CD8-positive, alpha-beta memory T cell (primary cell): ENCODE data around the gene MOGAT2. TPM values are rescaled to one million over a fixed set of nuclear protein-coding genes. Genes with fewer than 3 reads are reported as not detected.

Source experiments
- CTCF ChIA-PET: fragments of 350-600 bp; sonication (Branson Sonifier 250); formaldehyde crosslinking; loops from one replicate; lab custom pipeline; 2021; ENCODE audit warnings: antibody characterized with exemption; lab: Charles Lee
- POLR2A ChIA-PET: fragments of 350-600 bp; sonication (Branson Sonifier 250); formaldehyde crosslinking; loops from one replicate; lab custom pipeline; 2021; ENCODE audit warnings: antibody characterized with exemption; lab: Charles Lee
- DNase-seq, 5 donors: peaks; one replicate each; pipeline versions ENCODE4 v3.0.0 to v3.0.0-alpha.2; 2020 to 2022; ENCODE audit warnings: mixed read lengths in 1 of 5
- H3K27ac ChIP-seq: one replicate; pipeline ENCODE4 v1.7.0; 2013; ENCODE audit warnings: low read depth, mild to moderate bottlenecking, low read length, moderate library complexity
- H3K27me3 ChIP-seq: 2 replicates; pipeline ENCODE4 v1.7.0; 2013; ENCODE audit warnings: low read length, mild to moderate bottlenecking; ENCODE audit not compliant: insufficient read depth, poor library complexity, severe bottlenecking
- H3K36me3 ChIP-seq: 2 replicates; pipeline ENCODE4 v1.7.0; 2013; ENCODE audit warnings: mild to moderate bottlenecking, low read length, moderate library complexity; ENCODE audit not compliant: insufficient read depth
- H3K4me1 ChIP-seq: 2 replicates; pipeline ENCODE4 v1.7.0; 2013; ENCODE audit warnings: mild to moderate bottlenecking, low read length, moderate library complexity; ENCODE audit not compliant: insufficient read depth
- H3K4me3 ChIP-seq: 2 replicates; pipeline ENCODE4 v1.7.0; 2013; ENCODE audit warnings: mild to moderate bottlenecking, low read length
- H3K9me3 ChIP-seq: 2 replicates; pipeline ENCODE4 v1.7.0; 2013; ENCODE audit warnings: mild to moderate bottlenecking, low read length
- H3K27ac Mint-ChIP-seq, 8 donors: one replicate each; pipeline ENCODE4 v1.8.0; 2020 to 2021; ENCODE audit warnings: mixed read lengths in 8 of 8, mild to moderate bottlenecking in 6 of 8, inconsistent platforms in 3 of 8, moderate library complexity in 3 of 8
- H3K27me3 Mint-ChIP-seq, 2 donors: one replicate each; pipeline ENCODE4 v1.8.0; 2020 to 2021; ENCODE audit warnings: mixed read lengths in 2 of 2, mild to moderate bottlenecking in 1 of 2, moderate library complexity in 1 of 2
- H3K36me3 Mint-ChIP-seq, 3 donors: one replicate each; pipeline ENCODE4 v1.8.0; 2020 to 2021; ENCODE audit warnings: mixed read lengths in 3 of 3, inconsistent platforms in 1 of 3, mild to moderate bottlenecking in 1 of 3
- H3K4me1 Mint-ChIP-seq, 3 donors: one replicate each; pipeline ENCODE4 v1.8.0; 2020 to 2021; ENCODE audit warnings: mixed read lengths in 3 of 3, inconsistent platforms in 1 of 3, mild to moderate bottlenecking in 1 of 3
- H3K4me3 Mint-ChIP-seq, 7 donors: one replicate each; pipeline ENCODE4 v1.8.0; 2020 to 2021; ENCODE audit warnings: mixed read lengths in 7 of 7, mild to moderate bottlenecking in 6 of 7, moderate library complexity in 4 of 7, inconsistent platforms in 2 of 7
- H3K9me3 Mint-ChIP-seq, 5 donors: one replicate each; pipeline ENCODE4 v1.8.0; 2020 to 2022; ENCODE audit warnings: mixed read lengths in 5 of 5, mild to moderate bottlenecking in 3 of 5, moderate library complexity in 2 of 5, inconsistent platforms in 1 of 5
- polyA plus RNA-seq: library from polyadenylated mRNA; unstranded; fragments of 300-500 nt; fragmentation: Illumina TruSeq; gene quantifications from one replicate; pipeline ENCODE4 v1.2.3, GENCODE V29; 2021
- total RNA-seq, 2 experiments: library from RNA; stranded (reverse); gene quantifications; one replicate each; pipeline ENCODE4 v1.2.3, GENCODE V29; 2021

Gene MOGAT2
- total and polyA plus RNA-seq, 3 experiments from 2014 or later, result not detected

GRCh38 chr11:75780888-75781287, 63.2 kb downstream of the MOGAT2 start:
- Histone ChIP-seq H3K36me3 (no peaks in the 10 kb centered on the region), H3K27me3 (no peaks in the 10 kb centered on the region), H3K27ac (no peak overlapping the region), H3K4me1 (no peaks in the 10 kb centered on the region), H3K4me3 (no peak overlapping the region), H3K9me3 (no peaks in the 10 kb centered on the region)
- Mint-ChIP-seq H3K27ac (peak overlapping the region in 1 of 8 donors; percentile 38), H3K4me1 (peaks cover 10 to 13% (median 12%) of the 10 kb centered on the region in 3 donors), H3K36me3 (no peaks in the 10 kb centered on the region), H3K9me3 (no peaks in the 10 kb centered on the region), H3K4me3 (no peak overlapping the region), H3K27me3 (peaks cover 0 to 2% of the 10 kb centered on the region in 2 donors)
- ChIA-PET POLR2A (no interaction called here), CTCF (interaction anchor here (0.9 to 1.1 kb wide), 2 partner anchors 13 to 22 kb away, joined by 3 read pairs; no protein-coding TSS in a partner anchor)
- no peak for DNase-seq

GRCh38 chr11:75781296-75781695, 63.7 kb downstream of the MOGAT2 start:
- no peak for DNase-seq
- H3K36me3 ChIP-seq, result no peaks in the 10 kb centered on the region
- Mint-ChIP-seq H3K27ac (peak overlapping the region in 1 of 8 donors; percentile 38), H3K36me3 (no peaks in the 10 kb centered on the region), H3K9me3 (no peaks in the 10 kb centered on the region), H3K4me3 (no peak overlapping the region), H3K4me1 (peaks cover 10 to 13% (median 12%) of the 10 kb centered on the region in 3 donors), H3K27me3 (peaks cover 0 to 2% of the 10 kb centered on the region in 2 donors)
- no peaks in the 10 kb centered on the region for H3K4me1 ChIP-seq
- ChIA-PET CTCF (interaction anchor here (0.9 to 1.1 kb wide), 2 partner anchors 13 to 22 kb away, joined by 3 read pairs; no protein-coding TSS in a partner anchor), POLR2A (no interaction called here)
- H3K27ac ChIP-seq, result no peak overlapping the region
- no peaks in the 10 kb centered on the region for H3K9me3 ChIP-seq
- no peaks in the 10 kb centered on the region for H3K27me3 ChIP-seq
- H3K4me3 ChIP-seq, result no peak overlapping the region

- Mint-ChIP-seq H3K4me3 (no peak overlapping the region), H3K27me3 (peaks cover 0 to 2% of the 10 kb centered on the region in 2 donors), H3K4me1 (peaks cover 10 to 13% (median 12%) of the 10 kb centered on the region in 3 donors), H3K36me3 (no peaks in the 10 kb centered on the region), H3K9me3 (no peaks in the 10 kb centered on the region), H3K27ac (no peak overlapping the region)
- POLR2A ChIA-PET, result no interaction called here
- CTCF ChIA-PET, result interaction anchor here (1.1 kb wide), 1 partner anchor 12 kb away, joined by 3 read pairs; no protein-coding TSS in a partner anchor
- Histone ChIP-seq H3K9me3 (no peaks in the 10 kb centered on the region), H3K4me1 (no peaks in the 10 kb centered on the region), H3K36me3 (no peaks in the 10 kb centered on the region), H3K4me3 (no peak overlapping the region), H3K27me3 (no peaks in the 10 kb centered on the region), H3K27ac (no peak overlapping the region)
- no peak for DNase-seq
These were observed 64.2 kb downstream of the MOGAT2 start for GRCh38 chr11:75781831-75782230.

Other genes with a start within 250 kb of the MOGAT2 start
- 1 to 10 TPM; 8.9 to 9.1 TPM for gene GDPD5, start 191.9 kb upstream of the MOGAT2 start, total RNA-seq
- 10.4 TPM for gene GDPD5, start 191.9 kb upstream of the MOGAT2 start, polyA plus RNA-seq
- gene SERPINH1, start 155.6 kb upstream of the MOGAT2 start, total RNA-seq, result 10 to 100 TPM; 20.7 to 21.1 TPM
- 8.4 TPM for gene SERPINH1, start 155.6 kb upstream of the MOGAT2 start, polyA plus RNA-seq
- under 1 TPM; 0.07 to 0.16 TPM for gene MAP6, start 48.8 kb upstream of the MOGAT2 start, total RNA-seq
- gene MAP6, start 48.8 kb upstream of the MOGAT2 start, polyA plus RNA-seq, result not detected
- gene DGAT2, start 50.9 kb downstream of the MOGAT2 start, total RNA-seq, result 1 to 10 TPM; 5.5 to 5.6 TPM
- gene DGAT2, start 50.9 kb downstream of the MOGAT2 start, polyA plus RNA-seq, result not detected
- 10 to 100 TPM; 18.0 to 20.9 TPM for gene UVRAG, start 97.4 kb downstream of the MOGAT2 start, total RNA-seq
- gene UVRAG, start 97.4 kb downstream of the MOGAT2 start, polyA plus RNA-seq, result 17.1 TPM